Upper lobe of right lung (tissue), 1 donor: ENCODE results near the gene PALMD. TPM values are rescaled to one million over a fixed set of nuclear protein-coding genes. Genes with fewer than 3 reads are reported as not detected.

Experiments used
- ATAC-seq: fragments of 200-7000 bp; cut with Tn5 transposase; one replicate; pipeline ENCODE4 v1.9.1; 2020; ENCODE audit warnings: mild to moderate bottlenecking, moderate library complexity
- DNase-seq: peaks from one replicate; pipeline ENCODE4 v3.0.0-alpha.2; 2020
- H3K27ac ChIP-seq: fragments of 200-600 bp; one replicate; pipeline ENCODE4 v1.8.0; 2022
- H3K27me3 ChIP-seq: fragments of 200-600 bp; one replicate; pipeline ENCODE4 v1.8.0; 2022; ENCODE audit warnings: mild to moderate bottlenecking
- H3K36me3 ChIP-seq: fragments of 200-600 bp; one replicate; pipeline ENCODE4 v1.8.0; 2022
- H3K4me1 ChIP-seq: fragments of 200-600 bp; one replicate; pipeline ENCODE4 v1.8.0; 2022
- H3K4me3 ChIP-seq: fragments of 200-600 bp; one replicate; pipeline ENCODE4 v1.8.0; 2022; ENCODE audit warnings: mild to moderate bottlenecking
- H3K9me3 ChIP-seq: fragments of 200-600 bp; one replicate; pipeline ENCODE4 v1.8.0; 2022
- intact Hi-C: fragments of 100-400 bp; cut with DNase I; formaldehyde crosslinking; loops from one replicate; pipeline ENCODE4 v1.11.0; 2022
- total RNA-seq: library from RNA; stranded (reverse); fragmentation: NEBNext Ultra II Directional; extraction: Animal tissue kit (Norgen Biotek cat#: 25700); gene quantifications from one replicate; pipeline ENCODE4 v1.2.1, GENCODE V29; 2021
- TF ChIP-seq, protein P1 (sequence below): fragments of 200-600 bp; IDR thresholded peaks from one replicate; pipeline ENCODE4 v1.8.0; 2022; ENCODE audit warnings: antibody characterized with exemption
- donor health status: DM: no; HTN: yes; CAD: no; lungs with severe emphysema.

PALMD gene
- total RNA-seq, 1 donor from 2014 or later, result 21.5 TPM

GRCh38 chr1:99645203-99645602 is 710 bp upstream of the PALMD start:
- TF ChIP-seq, protein P1, sequence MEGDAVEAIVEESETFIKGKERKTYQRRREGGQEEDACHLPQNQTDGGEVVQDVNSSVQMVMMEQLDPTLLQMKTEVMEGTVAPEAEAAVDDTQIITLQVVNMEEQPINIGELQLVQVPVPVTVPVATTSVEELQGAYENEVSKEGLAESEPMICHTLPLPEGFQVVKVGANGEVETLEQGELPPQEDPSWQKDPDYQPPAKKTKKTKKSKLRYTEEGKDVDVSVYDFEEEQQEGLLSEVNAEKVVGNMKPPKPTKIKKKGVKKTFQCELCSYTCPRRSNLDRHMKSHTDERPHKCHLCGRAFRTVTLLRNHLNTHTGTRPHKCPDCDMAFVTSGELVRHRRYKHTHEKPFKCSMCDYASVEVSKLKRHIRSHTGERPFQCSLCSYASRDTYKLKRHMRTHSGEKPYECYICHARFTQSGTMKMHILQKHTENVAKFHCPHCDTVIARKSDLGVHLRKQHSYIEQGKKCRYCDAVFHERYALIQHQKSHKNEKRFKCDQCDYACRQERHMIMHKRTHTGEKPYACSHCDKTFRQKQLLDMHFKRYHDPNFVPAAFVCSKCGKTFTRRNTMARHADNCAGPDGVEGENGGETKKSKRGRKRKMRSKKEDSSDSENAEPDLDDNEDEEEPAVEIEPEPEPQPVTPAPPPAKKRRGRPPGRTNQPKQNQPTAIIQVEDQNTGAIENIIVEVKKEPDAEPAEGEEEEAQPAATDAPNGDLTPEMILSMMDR, result no peak
- Histone ChIP-seq H3K9me3 (no peaks in the 10 kb centered on the region), H3K27ac (peak overlapping the region; percentile 85), H3K4me3 (peak overlapping the region; percentile 49), H3K27me3 (no peaks in the 10 kb centered on the region), H3K36me3 (no peaks in the 10 kb centered on the region), H3K4me1 (peaks cover 13% of the 10 kb centered on the region)
- intact Hi-C loops, result no loop called here
- peak; percentile 75 for ATAC-seq
- no peak for DNase-seq

DNA sequence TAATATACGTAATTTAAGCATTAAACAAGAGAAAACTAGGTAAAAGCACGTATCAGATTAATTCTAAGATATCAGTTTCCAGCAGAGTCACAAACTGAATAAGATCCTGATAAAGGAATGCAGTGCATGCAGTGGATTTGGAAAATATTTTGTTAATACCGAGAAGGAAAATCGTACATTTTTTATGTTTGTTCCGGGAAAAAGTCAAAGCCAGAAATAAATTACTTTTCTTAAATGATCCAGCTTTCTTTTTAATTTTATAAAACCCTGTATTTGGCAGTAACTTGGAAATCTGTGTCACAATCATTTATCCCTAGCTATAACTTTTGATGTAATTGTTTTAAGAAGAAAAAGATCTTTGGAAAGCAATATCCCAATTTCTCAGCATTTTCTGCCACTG is 955 bp downstream of the PALMD start:
- peak overlapping the region; percentile 85 for H3K27ac ChIP-seq
- H3K9me3 ChIP-seq, result no peaks in the 10 kb centered on the region
- intact Hi-C loops, result no loop called here
- TF ChIP-seq, protein P1, result no peak
- H3K27me3 ChIP-seq, result no peaks in the 10 kb centered on the region
- peak overlapping the region; percentile 49 for H3K4me3 ChIP-seq
- H3K36me3 ChIP-seq, result no peaks in the 10 kb centered on the region
- ATAC-seq (no peak), DNase-seq (no peak)
- H3K4me1 ChIP-seq, result peaks cover 13% of the 10 kb centered on the region

- DNase-seq (no peak), ATAC-seq (no peak)
- intact Hi-C loops, result no loop called here
- Histone ChIP-seq H3K4me3 (peak overlapping the region; percentile 49), H3K4me1 (peaks cover 13% of the 10 kb centered on the region), H3K36me3 (no peaks in the 10 kb centered on the region), H3K9me3 (no peaks in the 10 kb centered on the region), H3K27me3 (no peaks in the 10 kb centered on the region), H3K27ac (peak overlapping the region; percentile 85)
- TF ChIP-seq, protein P1, result no peak
These were observed 1.6 kb downstream of the PALMD start for GRCh38 chr1:99647490-99647889.

- Histone ChIP-seq H3K9me3 (no peaks in the 10 kb centered on the region), H3K4me1 (peaks cover 13% of the 10 kb centered on the region), H3K4me3 (peak overlapping the region; percentile 49), H3K36me3 (no peaks in the 10 kb centered on the region), H3K27ac (peak overlapping the region; percentile 85), H3K27me3 (no peaks in the 10 kb centered on the region)
- TF ChIP-seq, protein P1, result peak; percentile 27
- ATAC-seq (peak; percentile 62), DNase-seq (peak; percentile 57)
- intact Hi-C loops, result no loop called here
These were observed 2.2 kb downstream of the PALMD start for GRCh38 chr1:99648107-99648506.

- Histone ChIP-seq H3K9me3 (no peaks in the 10 kb centered on the region), H3K4me3 (no peak overlapping the region), H3K36me3 (no peaks in the 10 kb centered on the region), H3K27me3 (no peaks in the 10 kb centered on the region), H3K27ac (peak overlapping the region; percentile 34), H3K4me1 (peaks cover 3% of the 10 kb centered on the region)
- no peak for DNase-seq
- intact Hi-C loops, result no loop called here
- ATAC-seq, result no peak
- TF ChIP-seq, protein P1, result no peak
These were observed 4.1 kb downstream of the PALMD start for GRCh38 chr1:99650030-99650429.
